Measurements from ENCODE around the gene DGKI.

DGKI gene

GRCh38 chr7:137674551-137675409 is 172.0 kb downstream of the DGKI start:
- Histone ChIP-seq H3K27me3 (ENCODE audit: control insufficient read depth, insufficient read depth, low read length) (no peaks in the 10 kb centered on the region), H3K27ac (ENCODE audit: low read length) (no peak overlapping the region), H3K36me3 (ENCODE audit: control insufficient read depth, insufficient read depth, low read length) (no peaks in the 10 kb centered on the region), H3K4me1 (ENCODE audit: control insufficient read depth, insufficient read depth, low read length) (peaks cover 1% of the 10 kb centered on the region; the same call in 1 of the 2 replicates), H3K4me3 (ENCODE audit: low read length) (no peak overlapping the region), H3K9me3 (ENCODE audit: control insufficient read depth, insufficient read depth, low read length) (no peaks in the 10 kb centered on the region)
- DNase-seq (ENCODE audit: low read depth, low spot score) = no peak
- WGBS (ENCODE audit: insufficient coverage, insufficient read length) = no CpG with 5 or more reads among the region's 11 CpGs

- H3K27ac ChIP-seq (ENCODE audit: low read length) = no peak overlapping the region
- no peaks in the 10 kb centered on the region for H3K27me3 ChIP-seq (ENCODE audit: control insufficient read depth, insufficient read depth, low read length)
- H3K4me3 ChIP-seq (ENCODE audit: low read length) = no peak overlapping the region
- DNase-seq (ENCODE audit: low read depth, low spot score) = no peak
- H3K36me3 ChIP-seq (ENCODE audit: control insufficient read depth, insufficient read depth, low read length) = no peaks in the 10 kb centered on the region
- no CpG with 5 or more reads among the region's 3 CpGs for WGBS (ENCODE audit: insufficient coverage, insufficient read length)
- H3K9me3 ChIP-seq (ENCODE audit: control insufficient read depth, insufficient read depth, low read length) = no peaks in the 10 kb centered on the region
- peaks cover 1% of the 10 kb centered on the region; the same call in 1 of the 2 replicates for H3K4me1 ChIP-seq (ENCODE audit: control insufficient read depth, insufficient read depth, low read length)
These were observed 172.7 kb downstream of the DGKI start for GRCh38 chr7:137674048-137674447.

GRCh38 chr7:137671920-137672319 is 174.9 kb downstream of the DGKI start:
- WGBS (ENCODE audit: insufficient coverage, insufficient read length) = no CpG with 5 or more reads among the region's 5 CpGs

GRCh38 chr7:137670222-137671064 is 176.3 kb downstream of the DGKI start:
- WGBS (ENCODE audit: insufficient coverage, insufficient read length) = no CpG with 5 or more reads among the region's 7 CpGs
- H3K4me1 ChIP-seq (ENCODE audit: control insufficient read depth, insufficient read depth, low read length) = peaks cover 1% of the 10 kb centered on the region; the same call in 1 of the 2 replicates
- H3K9me3 ChIP-seq (ENCODE audit: control insufficient read depth, insufficient read depth, low read length) = no peaks in the 10 kb centered on the region
- DNase-seq (ENCODE audit: low read depth, low spot score) = no peak
- H3K27ac ChIP-seq (ENCODE audit: low read length) = no peak overlapping the region
- H3K4me3 ChIP-seq (ENCODE audit: low read length) = no peak overlapping the region
- no peaks in the 10 kb centered on the region for H3K36me3 ChIP-seq (ENCODE audit: control insufficient read depth, insufficient read depth, low read length)
- H3K27me3 ChIP-seq (ENCODE audit: control insufficient read depth, insufficient read depth, low read length) = no peaks in the 10 kb centered on the region

More at GRCh38 chr7:137671920-137672319, 174.9 kb downstream of the DGKI start:
- no peak overlapping the region for H3K27ac ChIP-seq (ENCODE audit: low read length)
- H3K4me1 ChIP-seq (ENCODE audit: control insufficient read depth, insufficient read depth, low read length) = peaks cover 1% of the 10 kb centered on the region; the same call in 1 of the 2 replicates
- H3K4me3 ChIP-seq (ENCODE audit: low read length) = no peak overlapping the region
- no peak for DNase-seq (ENCODE audit: low read depth, low spot score)
- no peaks in the 10 kb centered on the region for H3K36me3 ChIP-seq (ENCODE audit: control insufficient read depth, insufficient read depth, low read length)
- no peaks in the 10 kb centered on the region for H3K27me3 ChIP-seq (ENCODE audit: control insufficient read depth, insufficient read depth, low read length)
- no peaks in the 10 kb centered on the region for H3K9me3 ChIP-seq (ENCODE audit: control insufficient read depth, insufficient read depth, low read length)

GRCh38 chr7:137669706-137670105 is 177.1 kb downstream of the DGKI start:
- Histone ChIP-seq H3K4me1 (ENCODE audit: control insufficient read depth, insufficient read depth, low read length) (peaks cover 1% of the 10 kb centered on the region; the same call in 1 of the 2 replicates), H3K4me3 (ENCODE audit: low read length) (no peak overlapping the region), H3K27me3 (ENCODE audit: control insufficient read depth, insufficient read depth, low read length) (no peaks in the 10 kb centered on the region), H3K36me3 (ENCODE audit: control insufficient read depth, insufficient read depth, low read length) (no peaks in the 10 kb centered on the region), H3K27ac (ENCODE audit: low read length) (no peak overlapping the region), H3K9me3 (ENCODE audit: control insufficient read depth, insufficient read depth, low read length) (no peaks in the 10 kb centered on the region)
- no peak for DNase-seq (ENCODE audit: low read depth, low spot score)
- no CpG with 5 or more reads among the region's 2 CpGs for WGBS (ENCODE audit: insufficient coverage, insufficient read length)

GRCh38 chr7:137668404-137668803 is 178.4 kb downstream of the DGKI start:
- WGBS (ENCODE audit: insufficient coverage, insufficient read length) = no CpG with 5 or more reads among the region's 2 CpGs
- Histone ChIP-seq H3K27me3 (ENCODE audit: control insufficient read depth, insufficient read depth, low read length) (no peaks in the 10 kb centered on the region), H3K36me3 (ENCODE audit: control insufficient read depth, insufficient read depth, low read length) (no peaks in the 10 kb centered on the region), H3K27ac (ENCODE audit: low read length) (no peak overlapping the region), H3K9me3 (ENCODE audit: control insufficient read depth, insufficient read depth, low read length) (no peaks in the 10 kb centered on the region), H3K4me1 (ENCODE audit: control insufficient read depth, insufficient read depth, low read length) (no peaks in the 10 kb centered on the region), H3K4me3 (ENCODE audit: low read length) (no peak overlapping the region)
- DNase-seq (ENCODE audit: low read depth, low spot score) = no peak

GRCh38 chr7:137667633-137668387 is 179.0 kb downstream of the DGKI start:
- no peaks in the 10 kb centered on the region for H3K36me3 ChIP-seq (ENCODE audit: control insufficient read depth, insufficient read depth, low read length)
- WGBS (ENCODE audit: insufficient coverage, insufficient read length) = no CpG with 5 or more reads among the region's 5 CpGs
- no peaks in the 10 kb centered on the region for H3K9me3 ChIP-seq (ENCODE audit: control insufficient read depth, insufficient read depth, low read length)
- DNase-seq (ENCODE audit: low read depth, low spot score) = no peak
- H3K4me1 ChIP-seq (ENCODE audit: control insufficient read depth, insufficient read depth, low read length) = no peaks in the 10 kb centered on the region
- no peaks in the 10 kb centered on the region for H3K27me3 ChIP-seq (ENCODE audit: control insufficient read depth, insufficient read depth, low read length)
- H3K27ac ChIP-seq (ENCODE audit: low read length) = no peak overlapping the region
- no peak overlapping the region for H3K4me3 ChIP-seq (ENCODE audit: low read length)

- WGBS (ENCODE audit: insufficient coverage, insufficient read length) = no CpG with 5 or more reads among the region's 4 CpGs
- Histone ChIP-seq H3K9me3 (ENCODE audit: control insufficient read depth, insufficient read depth, low read length) (no peaks in the 10 kb centered on the region), H3K4me3 (ENCODE audit: low read length) (no peak overlapping the region), H3K36me3 (ENCODE audit: control insufficient read depth, insufficient read depth, low read length) (no peaks in the 10 kb centered on the region), H3K4me1 (ENCODE audit: control insufficient read depth, insufficient read depth, low read length) (no peaks in the 10 kb centered on the region), H3K27ac (ENCODE audit: low read length) (no peak overlapping the region), H3K27me3 (ENCODE audit: control insufficient read depth, insufficient read depth, low read length) (no peaks in the 10 kb centered on the region)
- no peak for DNase-seq (ENCODE audit: low read depth, low spot score)
These were observed 181.9 kb downstream of the DGKI start for GRCh38 chr7:137664846-137665245.

GRCh38 chr7:137661634-137662033 is 185.1 kb downstream of the DGKI start:
- Histone ChIP-seq H3K36me3 (ENCODE audit: control insufficient read depth, insufficient read depth, low read length) (no peaks in the 10 kb centered on the region), H3K4me3 (ENCODE audit: low read length) (no peak overlapping the region), H3K9me3 (ENCODE audit: control insufficient read depth, insufficient read depth, low read length) (no peaks in the 10 kb centered on the region), H3K27ac (ENCODE audit: low read length) (no peak overlapping the region), H3K27me3 (ENCODE audit: control insufficient read depth, insufficient read depth, low read length) (no peaks in the 10 kb centered on the region), H3K4me1 (ENCODE audit: control insufficient read depth, insufficient read depth, low read length) (peaks cover 1% of the 10 kb centered on the region; the same call in 1 of the 2 replicates)
- no peak for DNase-seq (ENCODE audit: low read depth, low spot score)
- WGBS (ENCODE audit: insufficient coverage, insufficient read length) = no CpG with 5 or more reads among the region's 4 CpGs

All from iPS DF 6.9 (cell line).